MCF 10A (cell line): ENCODE data around the gene PTPRM. TPM values are rescaled to one million over a fixed set of nuclear protein-coding genes. Genes with fewer than 3 reads are reported as not detected.

Experiments
- BruUV-seq: library from RNA; stranded (reverse); fragments of 400-500 nt; replicated peaks from 2 replicates; lab custom pipeline; 2021; lab: Mats Ljungman, UMichigan
- CTCF ChIA-PET: fragments of 300-600 bp; sonication (Branson Sonifier 250); formaldehyde crosslinking; extraction: SDS; loops from one replicate; lab custom pipeline; 2021; ENCODE audit warnings: antibody characterized with exemption, inconsistent platforms; lab: Yijun Ruan, JAX
- POLR2A ChIA-PET: fragments of 300-600, 350-650 bp; sonication (Branson Sonifier 250); formaldehyde crosslinking; extraction: SDS; loops from one replicate; lab custom pipeline; 2020; ENCODE audit warnings: antibody characterized with exemption, inconsistent platforms; lab: Yijun Ruan, JAX
- DNase-seq: peaks from one replicate; pipeline ENCODE4 v3.0.0-alpha.2; 2018; ENCODE audit not compliant: unreplicated experiment
- H3K27ac Mint-ChIP-seq: one replicate; pipeline ENCODE4 v1.8.0; 2022; ENCODE audit warnings: mild to moderate bottlenecking, low read depth, mixed read lengths; ENCODE audit not compliant: unreplicated experiment
- H3K27me3 Mint-ChIP-seq: one replicate; pipeline ENCODE4 v1.8.0; 2022; ENCODE audit warnings: mixed read lengths; ENCODE audit not compliant: insufficient read depth, unreplicated experiment
- H3K36me3 Mint-ChIP-seq: one replicate; pipeline ENCODE4 v1.8.0; 2022; ENCODE audit warnings: mild to moderate bottlenecking, moderate library complexity, mixed read lengths; ENCODE audit not compliant: insufficient read depth, unreplicated experiment
- H3K4me1 Mint-ChIP-seq: one replicate; pipeline ENCODE4 v1.8.0; 2022; ENCODE audit warnings: mixed read lengths; ENCODE audit not compliant: insufficient read depth, unreplicated experiment
- H3K4me3 Mint-ChIP-seq: one replicate; pipeline ENCODE4 v1.8.0; 2022; ENCODE audit warnings: mild to moderate bottlenecking, moderate library complexity, mixed read lengths; ENCODE audit not compliant: unreplicated experiment
- H3K9me3 Mint-ChIP-seq: one replicate; pipeline ENCODE4 v1.8.0; 2022; ENCODE audit warnings: mixed read lengths; ENCODE audit not compliant: unreplicated experiment
- CTCF ChIP-seq: fragments of 200-600 bp; IDR thresholded peaks from one replicate; pipeline ENCODE4 v1.8.0; 2022; ENCODE audit warnings: antibody characterized with exemption, mild to moderate bottlenecking; ENCODE audit not compliant: unreplicated experiment
- intact Hi-C: fragments of 100-400 bp; cut with micrococcal nuclease; formaldehyde crosslinking; loops from 2 replicates; pipeline ENCODE4 v1.14.1; 2022
- total RNA-seq: library from RNA; stranded (reverse); gene quantifications from 2 replicates; pipeline ENCODE4 v1.2.3, GENCODE V29; 2022

PTPRM gene
- total RNA-seq, 1 experiment from 2014 or later, result 82.8 TPM

- BruUV-seq, result no TSS peak
- intact Hi-C loops, result no loop called here
- no peak overlapping the region for H3K27ac Mint-ChIP-seq
Observed at GRCh38 chr18:7749510-7749981, 182.4 kb downstream of the PTPRM start.

GRCh38 chr18:7750095-7750663 is 183.1 kb downstream of the PTPRM start:
- intact Hi-C loops, result loop anchor here (10.0 kb wide), 1 partner anchor 475 kb away; no protein-coding TSS in a partner anchor
- Mint-ChIP-seq H3K4me3 (no peak overlapping the region), H3K36me3 (no peaks in the 10 kb centered on the region), H3K4me1 (peaks cover 10% of the 10 kb centered on the region), H3K27me3 (no peaks in the 10 kb centered on the region), H3K27ac (no peak overlapping the region), H3K9me3 (peaks cover 17% of the 10 kb centered on the region)
- ChIA-PET POLR2A (no interaction called here), CTCF (interaction anchor here (1.2 kb wide), 1 partner anchor 183 kb away, joined by 4 read pairs; the partner anchor contains the start of gene PTPRM)
- BruUV-seq, result no TSS peak
- TF ChIP-seq CTCF, result no peak
- DNase-seq, result no peak

More at GRCh38 chr18:7749510-7749981, 182.4 kb downstream of the PTPRM start:
- no peak for DNase-seq
- Mint-ChIP-seq H3K27me3 (no peaks in the 10 kb centered on the region), H3K36me3 (no peaks in the 10 kb centered on the region), H3K9me3 (peaks cover 18% of the 10 kb centered on the region), H3K4me3 (no peak overlapping the region), H3K4me1 (peaks cover 7% of the 10 kb centered on the region)
- POLR2A ChIA-PET, result no interaction called here
- CTCF ChIA-PET, result interaction anchor here (1.2 kb wide), 1 partner anchor 182 kb away, joined by 4 read pairs; the partner anchor contains the start of gene PTPRM
- TF ChIP-seq CTCF, result no peak

- Mint-ChIP-seq H3K36me3 (no peaks in the 10 kb centered on the region), H3K4me1 (peaks cover 17% of the 10 kb centered on the region), H3K4me3 (no peak overlapping the region), H3K27ac (no peak overlapping the region), H3K27me3 (no peaks in the 10 kb centered on the region), H3K9me3 (peaks cover 9% of the 10 kb centered on the region)
- intact Hi-C loops, result loop anchor here (10.0 kb wide), 1 partner anchor 476 kb away; no protein-coding TSS in a partner anchor
- no peak for DNase-seq
- ChIA-PET POLR2A (no interaction called here), CTCF (interaction anchor here (1.2 kb wide), 1 partner anchor 184 kb away, joined by 4 read pairs; the partner anchor contains the start of gene PTPRM)
- BruUV-seq, result no TSS peak
- TF ChIP-seq CTCF, result no peak
Observed at GRCh38 chr18:7750966-7751365, 183.8 kb downstream of the PTPRM start.

GRCh38 chr18:7754258-7754657 is 187.1 kb downstream of the PTPRM start:
- DNase-seq, result no peak
- no peaks in the 10 kb centered on the region for H3K27me3 Mint-ChIP-seq
- H3K36me3 Mint-ChIP-seq, result peaks cover 6% of the 10 kb centered on the region
- intact Hi-C loops, result loop anchor here (10.0 kb wide), 1 partner anchor 479 kb away; no protein-coding TSS in a partner anchor
- ChIA-PET POLR2A (interaction anchor here (0.7 kb wide), 1 partner anchor 164 kb away, joined by 4 read pairs; no protein-coding TSS in a partner anchor), CTCF (interaction anchor here (0.6 to 1.1 kb wide), 4 partner anchors 23 to 188 kb away, joined by 3 to 4 read pairs (median 3); no protein-coding TSS in a partner anchor)
- no peak overlapping the region for H3K4me3 Mint-ChIP-seq
- no peaks in the 10 kb centered on the region for H3K9me3 Mint-ChIP-seq
- TF ChIP-seq CTCF, result no peak
- H3K27ac Mint-ChIP-seq, result no peak overlapping the region
- H3K4me1 Mint-ChIP-seq, result peaks cover 22% of the 10 kb centered on the region
- BruUV-seq, result no TSS peak
